ENCODE data around the gene MLNR.

MLNR gene

DNA sequence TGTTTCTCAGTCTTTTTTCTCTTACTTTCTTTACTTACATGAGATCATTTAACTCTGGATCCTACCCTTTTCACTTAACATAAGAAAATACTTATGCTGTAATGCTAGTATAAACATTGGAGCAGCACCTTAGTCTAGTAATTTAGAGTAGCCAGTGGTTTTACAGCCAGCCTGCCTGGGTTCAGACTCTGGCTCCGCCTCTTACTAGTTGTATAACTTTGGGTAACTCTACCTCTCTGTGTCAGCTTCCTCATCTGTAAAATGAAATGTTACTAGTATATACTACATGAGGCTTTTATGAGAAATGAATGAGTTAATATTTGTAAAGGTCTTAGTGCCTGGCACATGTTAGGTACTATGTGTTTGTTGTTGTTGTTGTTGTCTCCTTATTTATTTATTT is 33.2 kb downstream of the MLNR start:
- TF ChIP-seq, protein P1, sequence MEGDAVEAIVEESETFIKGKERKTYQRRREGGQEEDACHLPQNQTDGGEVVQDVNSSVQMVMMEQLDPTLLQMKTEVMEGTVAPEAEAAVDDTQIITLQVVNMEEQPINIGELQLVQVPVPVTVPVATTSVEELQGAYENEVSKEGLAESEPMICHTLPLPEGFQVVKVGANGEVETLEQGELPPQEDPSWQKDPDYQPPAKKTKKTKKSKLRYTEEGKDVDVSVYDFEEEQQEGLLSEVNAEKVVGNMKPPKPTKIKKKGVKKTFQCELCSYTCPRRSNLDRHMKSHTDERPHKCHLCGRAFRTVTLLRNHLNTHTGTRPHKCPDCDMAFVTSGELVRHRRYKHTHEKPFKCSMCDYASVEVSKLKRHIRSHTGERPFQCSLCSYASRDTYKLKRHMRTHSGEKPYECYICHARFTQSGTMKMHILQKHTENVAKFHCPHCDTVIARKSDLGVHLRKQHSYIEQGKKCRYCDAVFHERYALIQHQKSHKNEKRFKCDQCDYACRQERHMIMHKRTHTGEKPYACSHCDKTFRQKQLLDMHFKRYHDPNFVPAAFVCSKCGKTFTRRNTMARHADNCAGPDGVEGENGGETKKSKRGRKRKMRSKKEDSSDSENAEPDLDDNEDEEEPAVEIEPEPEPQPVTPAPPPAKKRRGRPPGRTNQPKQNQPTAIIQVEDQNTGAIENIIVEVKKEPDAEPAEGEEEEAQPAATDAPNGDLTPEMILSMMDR (IDR thresholded peaks at IDR 0.05; ENCODE audit: low read length, missing control alignments): no peak
- DNase-seq (ENCODE audit: low read depth): no peak
- no peak overlapping the region for H3K4me3 ChIP-seq (replicated peaks; ENCODE audit: low read depth, low read length)

DNA sequence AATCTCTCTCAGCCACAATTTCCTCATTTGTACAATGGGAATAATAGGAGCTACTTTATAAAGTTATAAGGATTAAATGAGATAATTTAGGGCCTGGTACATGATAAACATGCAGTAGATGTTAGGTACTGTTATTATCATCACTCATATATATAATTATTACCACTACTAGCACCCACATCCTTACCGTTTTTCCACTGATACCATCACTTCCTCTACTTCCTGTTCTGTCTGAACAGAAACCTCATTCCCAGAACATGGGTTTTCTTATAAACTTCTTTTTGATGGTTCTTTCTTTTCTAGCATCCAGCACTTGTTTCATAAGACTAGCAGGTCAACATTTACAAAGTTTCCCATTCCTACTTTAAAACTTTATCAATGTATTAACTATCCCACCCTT is 33.9 kb downstream of the MLNR start:
- no peak for DNase-seq (ENCODE audit: low read depth)
- H3K4me3 ChIP-seq (replicated peaks; ENCODE audit: low read depth, low read length): no peak overlapping the region
- TF ChIP-seq, protein P1 (IDR thresholded peaks at IDR 0.05; ENCODE audit: low read length, missing control alignments): no peak

DNA sequence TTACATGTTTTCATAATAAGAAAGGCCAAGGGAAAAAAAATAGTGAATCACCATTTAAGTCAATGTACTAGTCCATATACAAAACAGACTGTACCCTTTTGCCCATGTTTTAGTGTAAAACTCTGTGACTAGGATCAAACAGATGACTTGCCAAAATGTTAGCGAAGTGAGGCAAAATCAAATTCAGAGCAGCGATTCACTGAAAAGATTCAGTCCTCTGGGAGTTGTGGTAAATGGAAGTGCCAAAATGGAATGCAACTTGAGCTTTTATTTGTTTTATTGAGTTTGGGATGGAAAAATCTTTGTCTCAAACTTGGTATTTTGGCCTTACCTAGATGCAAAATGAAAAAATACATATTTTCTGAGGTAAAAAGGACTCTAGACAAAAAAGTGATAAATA is 36.7 kb downstream of the MLNR start:
- DNase-seq (ENCODE audit: low read depth): peak; percentile 7
- TF ChIP-seq, protein P1 (IDR thresholded peaks at IDR 0.05; ENCODE audit: low read length, missing control alignments): no peak
- H3K4me3 ChIP-seq (replicated peaks; ENCODE audit: low read depth, low read length): no peak overlapping the region

DNA sequence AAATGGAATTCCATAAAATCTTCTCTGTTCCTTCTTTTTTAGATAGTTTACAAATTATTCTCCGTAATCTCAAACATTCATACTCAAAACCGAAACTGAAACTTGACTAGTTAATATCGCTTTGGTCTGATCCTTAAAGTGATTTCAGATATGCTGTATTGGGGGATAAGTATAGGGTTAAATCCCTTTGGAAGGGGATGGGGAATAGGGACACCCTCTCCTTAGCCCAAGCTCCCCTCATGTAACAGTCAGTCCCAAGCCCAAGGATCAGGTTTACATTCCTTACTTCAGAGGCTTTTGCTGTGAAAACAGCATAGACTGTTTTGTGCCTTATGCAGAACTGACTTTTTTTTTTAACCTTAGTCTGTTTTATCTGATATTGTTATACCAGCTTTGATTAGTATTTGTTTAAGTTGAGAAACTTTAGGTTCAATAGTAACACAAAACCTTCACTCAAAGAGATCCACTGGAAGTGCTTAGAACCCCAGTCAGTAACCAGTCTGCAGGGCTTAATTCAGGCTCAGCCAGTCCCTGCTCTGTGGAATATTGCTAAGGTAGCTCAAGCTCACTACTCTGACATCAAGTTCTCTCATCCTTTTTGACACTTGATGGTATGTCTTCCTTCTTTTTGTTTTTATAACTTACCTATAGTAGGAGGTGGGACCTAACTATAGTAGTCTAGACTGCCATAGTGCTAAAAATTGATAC is 38.1 kb downstream of the MLNR start:
- no peak overlapping the region for H3K4me3 ChIP-seq (replicated peaks; ENCODE audit: low read depth, low read length)
- DNase-seq (ENCODE audit: low read depth): no peak
- TF ChIP-seq, protein P1 (IDR thresholded peaks at IDR 0.05; ENCODE audit: low read length, missing control alignments): no peak

DNA sequence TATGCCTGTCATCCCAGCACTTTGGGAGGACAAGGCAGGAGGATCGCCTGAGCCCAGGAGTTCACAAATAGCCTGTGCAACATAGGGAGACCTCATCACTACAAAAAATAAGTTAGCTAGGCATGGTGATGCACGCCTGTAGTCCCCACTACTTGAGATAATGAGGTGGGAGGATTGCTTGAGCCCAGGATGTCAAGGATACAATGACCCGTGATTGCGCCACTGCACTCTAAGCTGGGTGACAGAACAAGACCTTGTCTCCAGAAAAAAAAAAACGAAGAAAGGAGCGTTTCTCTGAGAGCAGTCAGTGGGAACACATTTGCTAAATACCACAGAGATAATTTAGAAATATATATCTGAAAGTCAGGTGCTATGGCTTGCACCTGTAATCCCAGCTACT is 39.4 kb downstream of the MLNR start:
- no peak for DNase-seq (ENCODE audit: low read depth)
- no peak overlapping the region for H3K4me3 ChIP-seq (replicated peaks; ENCODE audit: low read depth, low read length)
- TF ChIP-seq, protein P1 (IDR thresholded peaks at IDR 0.05; ENCODE audit: low read length, missing control alignments): no peak

DNA sequence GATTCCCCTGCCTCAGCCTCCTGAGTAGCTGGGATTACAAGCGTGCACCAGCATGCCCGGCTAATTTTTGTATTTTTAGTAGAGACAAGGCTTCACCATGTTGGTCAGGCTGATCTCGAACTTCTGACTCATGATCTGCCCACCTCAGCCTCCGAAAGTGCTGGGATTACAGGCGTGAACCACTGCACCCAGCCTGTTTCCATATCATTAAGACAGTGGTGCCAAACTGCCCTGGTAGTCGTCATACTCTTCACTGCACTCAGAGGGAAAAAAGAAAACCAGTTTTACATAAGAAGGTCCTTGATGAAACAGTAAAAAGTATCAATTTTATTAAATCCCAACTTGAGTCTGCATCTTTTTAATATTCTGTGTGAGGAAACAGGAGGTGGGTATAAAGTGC is 42.5 kb downstream of the MLNR start:
- DNase-seq (ENCODE audit: low read depth): no peak
- TF ChIP-seq, protein P1 (IDR thresholded peaks at IDR 0.05; ENCODE audit: low read length, missing control alignments): no peak

DNA sequence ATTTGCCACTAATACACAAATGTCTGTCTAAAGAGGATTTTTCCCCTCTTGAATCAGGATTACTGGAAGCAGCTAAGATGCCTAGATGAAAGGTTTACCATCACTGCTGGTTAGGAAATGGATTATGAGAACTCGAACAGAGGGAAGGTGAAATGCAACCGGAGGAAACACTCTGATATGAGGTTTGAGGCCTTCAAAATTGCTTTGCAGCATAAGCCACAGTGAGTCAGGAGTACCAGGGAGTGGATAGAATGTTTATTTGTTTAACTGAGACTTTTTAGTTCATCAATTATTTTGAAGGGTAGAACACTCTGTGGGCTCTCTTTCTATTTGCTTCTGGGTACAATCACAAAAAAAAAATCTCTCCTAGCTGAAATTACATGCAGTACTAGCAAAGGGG is 45.7 kb downstream of the MLNR start:
- TF ChIP-seq, protein P1 (IDR thresholded peaks at IDR 0.05; ENCODE audit: low read length, missing control alignments): no peak
- DNase-seq (ENCODE audit: low read depth): peak; percentile 22
- no peak overlapping the region for H3K4me3 ChIP-seq (replicated peaks; ENCODE audit: low read depth, low read length)

More for the DNA sequence above, 42.5 kb downstream of the MLNR start:
- H3K4me3 ChIP-seq (replicated peaks; ENCODE audit: low read depth, low read length): no peak overlapping the region

All from fibroblast of pulmonary artery (primary cell).